Endothelial cell of umbilical vein (primary cell): ENCODE data around the gene LIN54.

Source experiments
- CTCF ChIP-seq, 2 donors: IDR thresholded peaks; 1 replicate in 1 of 2; 2 replicates in 1 of 2; pipeline ENCODE4 v1.5.1; 2011; ENCODE audit warnings: low read length in 2 of 2, mild to moderate bottlenecking in 2 of 2, moderate library complexity in 2 of 2, control low read depth in 1 of 2, inconsistent platforms in 1 of 2, low read depth in 1 of 2; ENCODE audit not compliant: insufficient read depth in 1 of 2; ENCODE audit errors: extremely low read depth in 1 of 2
- EZH2 ChIP-seq: IDR thresholded peaks from 2 replicates; pipeline ENCODE4 v1.6.1; 2012; ENCODE audit warnings: borderline replicate concordance, low read depth, mild to moderate bottlenecking, moderate library complexity, low read length, inconsistent platforms; ENCODE audit not compliant: severe bottlenecking
- FOS ChIP-seq: IDR thresholded peaks from 2 replicates; pipeline ENCODE4 v1.6.1; 2011; ENCODE audit warnings: mild to moderate bottlenecking, low read length, moderate library complexity, borderline replicate concordance; ENCODE audit not compliant: insufficient read depth
- GATA2 ChIP-seq: IDR thresholded peaks from 2 replicates; pipeline ENCODE4 v1.7.0; 2011; ENCODE audit warnings: low read depth, mild to moderate bottlenecking, moderate library complexity, mixed read lengths, low read length; ENCODE audit not compliant: insufficient read length, insufficient read depth
- MAX ChIP-seq: IDR thresholded peaks from 2 replicates; pipeline ENCODE4 v1.6.1; 2011; ENCODE audit not compliant: insufficient read depth, insufficient read length
- MYC ChIP-seq: IDR thresholded peaks from one replicate; pipeline ENCODE4 v1.6.1; 2011; ENCODE audit warnings: mild to moderate bottlenecking, low read depth, low read length
- POLR2A ChIP-seq: IDR thresholded peaks from 2 replicates; pipeline ENCODE4 v1.6.1; 2012; ENCODE audit warnings: low read depth, mild to moderate bottlenecking, control low read depth, low read length
- POLR2AphosphoS5 ChIP-seq: IDR thresholded peaks from 2 replicates; pipeline ENCODE4 v1.6.1; 2012; ENCODE audit warnings: low read depth, mild to moderate bottlenecking, control low read depth, low read length, moderate library complexity; ENCODE audit not compliant: insufficient read depth

- no peak for TF ChIP-seq CTCF (IDR thresholded peaks at IDR 0.05; ENCODE audit: extremely low read depth in 1 of 2, insufficient read depth in 1 of 2, low read depth in 1 of 2, low read length in 2 of 2)
- TF ChIP-seq EZH2, result no peak
- TF ChIP-seq POLR2A, result no peak
- no peak for TF ChIP-seq MAX
- no peak for TF ChIP-seq FOS
- TF ChIP-seq MYC, result no peak
- TF ChIP-seq POLR2AphosphoS5, result no peak
- TF ChIP-seq GATA2, result no peak
These were observed 53.6 kb downstream of the LIN54 start for GRCh38 chr4:82957045-82957444.
